ENCODE results near the gene TM9SF4.
"Not testable (repeated sequence)": the region's sequence is repeated elsewhere in the genome, so short reads cannot be mapped to it uniquely, and the experiment has no call there.

Gene TM9SF4

GRCh38 chr20:32191873-32192272 is 82.4 kb downstream of the TM9SF4 start:
- no peak for DNase-seq

GRCh38 chr20:32192698-32193097 is 83.2 kb downstream of the TM9SF4 start:
- DNase-seq: no peak

GRCh38 chr20:32193336-32193735 is 83.8 kb downstream of the TM9SF4 start:
- not testable (repeated sequence) for DNase-seq

- DNase-seq: no peak
Measured at GRCh38 chr20:32193996-32194395, 84.5 kb downstream of the TM9SF4 start.

DNA sequence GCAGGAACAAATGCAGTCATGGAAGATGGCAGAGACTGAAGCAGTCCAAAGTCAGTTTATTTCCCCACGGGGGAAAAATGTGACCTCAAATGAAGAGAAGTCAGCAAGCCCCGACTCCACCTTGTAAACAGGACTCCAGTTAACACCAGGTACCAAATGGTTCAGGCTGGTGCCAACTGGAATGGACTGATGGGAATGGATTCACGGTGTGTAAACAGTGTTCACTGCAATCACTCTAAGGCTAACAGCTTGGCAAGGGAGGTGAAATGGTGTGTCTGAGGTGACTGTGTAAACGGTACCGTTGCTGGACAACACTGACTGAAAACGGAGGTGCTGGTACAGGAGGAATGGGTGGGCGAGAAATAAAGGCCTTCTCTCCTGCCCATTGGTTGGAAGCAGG is 86.1 kb downstream of the TM9SF4 start:
- no peak for DNase-seq

GRCh38 chr20:32196613-32197012 is 87.1 kb downstream of the TM9SF4 start:
- DNase-seq: not testable (repeated sequence)

DNA sequence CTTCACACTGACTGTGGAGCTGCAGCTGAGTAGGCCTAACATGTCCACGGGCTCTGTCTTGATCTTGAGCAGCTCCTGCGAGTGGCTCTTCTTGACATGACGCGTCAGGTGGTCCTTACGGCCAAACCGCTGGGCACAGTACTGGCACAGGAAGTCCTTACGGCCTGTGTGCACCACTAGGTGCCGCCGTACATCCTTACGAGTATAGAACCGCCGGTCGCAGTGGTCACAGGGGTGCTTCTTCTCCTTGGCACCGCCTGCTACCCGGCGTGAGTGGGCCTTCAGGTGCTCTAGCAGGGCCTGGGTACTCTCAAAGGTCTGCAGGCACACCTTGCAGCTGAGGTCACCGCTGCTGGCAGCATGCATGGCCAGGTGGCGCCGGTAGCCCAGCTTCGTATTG is 87.6 kb downstream of the TM9SF4 start:
- not testable (repeated sequence) for DNase-seq

GRCh38 chr20:32199006-32199405 is 89.5 kb downstream of the TM9SF4 start:
- no peak for DNase-seq

DNA sequence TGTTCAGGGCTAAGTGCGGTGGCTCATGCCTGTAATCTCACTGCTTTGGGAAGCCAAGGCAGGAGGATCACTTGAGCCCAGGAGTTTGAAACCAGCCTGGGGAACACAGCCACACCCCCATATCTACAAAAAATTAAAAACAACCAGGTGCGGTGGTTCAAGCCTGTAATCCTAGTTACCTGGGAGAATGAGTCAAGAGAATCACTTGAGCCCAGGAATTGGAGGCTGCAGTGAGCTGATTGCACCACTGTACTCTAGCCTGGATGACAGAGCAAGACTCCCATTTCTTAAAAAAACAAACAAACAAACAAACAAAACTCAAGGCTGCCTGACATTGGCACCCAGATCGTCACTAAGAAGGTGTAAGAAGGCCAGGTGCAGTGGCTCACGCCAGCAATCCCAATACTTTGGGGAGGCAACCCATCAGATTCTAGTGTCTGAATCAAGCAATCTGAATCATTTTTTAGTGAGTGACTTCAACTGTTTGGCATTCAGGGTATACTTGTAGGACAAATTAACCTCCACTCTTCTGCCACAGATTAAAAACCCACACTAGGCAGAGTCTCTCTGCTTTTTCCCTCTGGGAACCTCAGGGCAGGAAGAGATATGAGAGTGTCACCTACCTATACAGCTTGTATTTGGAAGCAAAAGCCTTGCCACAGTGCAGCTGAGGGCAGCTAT is 91.9 kb downstream of the TM9SF4 start:
- no peak for DNase-seq

- no peak for DNase-seq
Measured at GRCh38 chr20:32201977-32202363, 92.5 kb downstream of the TM9SF4 start.

DNA sequence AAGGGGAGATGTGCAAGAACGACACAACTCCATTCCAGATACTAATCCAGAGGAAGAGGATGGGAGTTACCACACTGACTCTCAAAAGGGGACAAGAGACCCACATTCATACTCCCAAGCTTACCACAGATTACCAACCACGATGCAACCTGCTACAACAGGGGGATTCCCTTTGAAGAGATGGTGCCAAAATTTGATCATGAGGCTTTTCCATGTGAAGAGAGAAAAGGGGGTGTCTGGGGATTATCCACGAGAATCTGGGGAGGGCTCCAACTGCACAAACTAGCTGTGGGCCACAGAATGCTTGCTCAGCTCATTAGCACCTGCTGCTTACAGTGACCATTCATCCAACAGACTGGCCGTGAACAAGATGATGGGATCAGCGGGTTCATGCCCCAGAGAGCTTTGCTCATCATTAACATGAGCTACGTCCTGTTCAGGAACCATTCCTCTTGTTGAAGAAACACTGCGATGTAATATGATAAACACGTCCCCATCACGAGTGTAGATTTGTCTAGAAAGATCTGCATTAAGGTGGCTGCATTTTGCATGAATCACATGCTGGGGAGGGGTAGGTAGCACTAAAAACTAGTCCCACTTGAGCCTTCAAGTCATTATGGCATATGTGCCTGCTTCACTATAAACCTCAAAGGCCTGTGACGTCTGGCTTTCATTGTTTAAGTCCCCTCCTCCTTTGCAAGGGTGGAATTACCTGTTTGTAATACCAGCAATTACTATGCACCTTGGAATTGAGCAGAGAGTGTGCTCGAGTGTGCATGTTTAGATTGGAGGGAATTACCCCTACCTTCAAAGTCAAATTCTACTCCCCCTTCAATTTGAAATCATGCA is 94.1 kb downstream of the TM9SF4 start:
- DNase-seq: no peak

DNA sequence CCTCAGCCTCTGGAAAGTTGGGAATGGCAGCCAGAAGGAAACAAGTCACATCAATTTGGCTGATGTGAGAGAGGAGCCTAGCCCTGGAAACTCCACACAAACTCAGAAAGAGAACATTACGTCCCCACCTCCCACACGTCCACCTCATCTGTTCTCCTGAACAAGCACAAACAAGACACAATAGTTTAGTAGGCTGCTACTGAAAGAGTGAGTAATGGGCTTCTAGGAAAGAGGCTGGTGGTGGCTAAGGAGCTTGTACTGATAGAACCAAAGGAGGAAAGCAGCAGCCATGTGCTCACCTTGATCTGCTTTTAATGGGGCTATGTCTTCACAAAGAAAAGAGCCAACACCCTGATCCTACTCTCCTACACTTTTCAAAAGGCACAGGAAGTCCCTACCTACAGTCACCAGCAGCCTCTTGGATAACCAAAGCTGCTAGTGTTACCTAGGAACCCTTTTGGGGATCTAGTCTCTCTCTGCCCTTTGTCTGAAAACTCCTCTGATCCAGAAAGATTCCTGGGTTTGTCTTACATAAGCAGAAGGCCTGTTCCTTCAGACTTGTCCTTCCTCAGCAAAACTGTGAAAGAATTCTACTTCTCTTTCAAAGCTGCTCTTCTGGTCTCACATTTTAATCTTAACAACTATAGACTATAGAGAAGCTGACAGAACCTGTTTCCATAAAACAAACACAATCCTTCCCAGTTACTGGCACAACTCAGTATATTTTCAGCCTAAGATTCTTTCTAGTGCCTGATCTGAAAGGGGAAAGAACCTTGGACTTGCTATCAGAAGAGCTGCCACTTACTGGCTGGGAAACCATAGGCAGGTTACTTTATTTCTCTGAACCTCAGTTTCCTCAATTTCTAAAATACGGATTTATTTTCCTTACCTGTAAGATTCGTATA is 94.9 kb downstream of the TM9SF4 start:
- DNase-seq: no peak

DNA sequence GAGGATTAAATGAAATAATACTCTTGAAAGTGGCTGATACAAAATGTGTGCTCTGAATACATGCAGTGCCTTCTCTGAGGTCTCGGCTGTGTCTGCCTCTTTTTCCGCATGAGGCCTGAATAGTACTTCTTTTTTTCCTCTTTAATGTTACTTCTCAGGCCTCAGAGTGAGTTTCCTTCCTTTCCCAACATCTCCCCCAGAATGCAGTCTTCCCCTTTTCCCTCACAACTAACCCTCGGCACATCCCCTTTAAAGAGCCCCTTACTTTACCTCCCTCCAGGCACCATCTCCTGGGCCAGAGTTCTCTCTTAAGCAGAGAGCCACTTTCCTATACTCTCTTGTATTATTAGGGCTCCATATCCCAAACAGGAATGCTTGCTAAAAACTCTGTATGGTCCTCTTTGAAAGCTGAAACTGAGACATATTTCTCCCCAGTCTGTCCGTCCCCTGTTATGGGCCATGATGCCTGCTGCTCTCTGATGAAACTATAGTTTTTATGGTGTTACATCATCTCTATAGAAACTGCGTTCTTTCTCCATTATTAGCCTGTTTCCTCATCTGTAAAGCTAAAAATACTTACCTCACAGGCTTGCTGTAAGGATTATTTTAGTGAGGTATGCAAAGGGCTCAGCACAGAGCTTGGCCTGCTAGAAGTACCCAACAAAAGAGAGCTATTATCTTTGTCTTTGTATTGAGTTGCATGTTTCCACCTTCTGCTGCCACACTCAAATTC is 95.8 kb downstream of the TM9SF4 start:
- no peak for DNase-seq

GRCh38 chr20:32205843-32206759 is 96.6 kb downstream of the TM9SF4 start:
- DNase-seq: no peak

DNA sequence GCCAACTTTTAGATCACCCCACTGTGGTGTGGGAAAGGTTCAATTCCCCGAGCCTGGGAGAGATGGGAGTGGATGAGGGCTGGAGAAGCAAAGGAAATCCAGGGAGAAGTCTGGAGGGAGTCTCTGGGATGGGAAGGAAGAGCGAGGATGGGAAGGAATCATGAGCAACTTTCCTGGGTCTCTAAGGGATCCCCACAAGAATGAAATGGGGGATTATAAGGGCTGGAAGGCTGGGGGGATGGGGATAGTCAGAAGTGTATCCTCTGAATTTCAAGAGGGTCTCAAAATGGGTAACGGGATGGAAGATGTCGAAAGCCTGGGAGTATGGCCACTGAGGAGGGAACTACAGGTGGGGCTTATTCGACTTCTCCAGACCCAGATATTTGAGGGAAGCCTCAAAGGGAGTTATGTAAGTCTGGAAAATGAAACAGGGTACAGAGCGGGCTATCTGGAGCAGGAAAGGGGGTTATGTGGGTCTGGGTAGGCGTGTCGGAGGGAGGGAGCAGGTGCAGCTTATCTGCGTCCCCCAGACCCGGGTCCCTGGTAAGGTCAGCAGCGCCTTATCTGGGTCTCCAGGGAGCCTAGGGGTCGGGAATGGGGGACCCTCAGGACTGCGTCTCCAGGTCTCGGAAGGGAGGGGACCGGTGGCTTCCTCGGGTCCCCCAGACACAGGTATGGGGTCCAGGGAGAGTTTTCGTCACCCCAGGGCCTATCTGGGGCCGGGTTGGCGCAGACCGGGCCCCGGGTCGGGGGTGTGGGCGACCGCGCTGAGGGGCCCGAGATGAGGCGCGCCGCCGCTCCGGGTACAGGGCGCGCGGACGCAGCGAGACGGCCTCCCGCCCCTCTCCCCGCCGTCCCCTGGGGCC is 97.5 kb downstream of the TM9SF4 start:
- DNase-seq: no peak

DNA sequence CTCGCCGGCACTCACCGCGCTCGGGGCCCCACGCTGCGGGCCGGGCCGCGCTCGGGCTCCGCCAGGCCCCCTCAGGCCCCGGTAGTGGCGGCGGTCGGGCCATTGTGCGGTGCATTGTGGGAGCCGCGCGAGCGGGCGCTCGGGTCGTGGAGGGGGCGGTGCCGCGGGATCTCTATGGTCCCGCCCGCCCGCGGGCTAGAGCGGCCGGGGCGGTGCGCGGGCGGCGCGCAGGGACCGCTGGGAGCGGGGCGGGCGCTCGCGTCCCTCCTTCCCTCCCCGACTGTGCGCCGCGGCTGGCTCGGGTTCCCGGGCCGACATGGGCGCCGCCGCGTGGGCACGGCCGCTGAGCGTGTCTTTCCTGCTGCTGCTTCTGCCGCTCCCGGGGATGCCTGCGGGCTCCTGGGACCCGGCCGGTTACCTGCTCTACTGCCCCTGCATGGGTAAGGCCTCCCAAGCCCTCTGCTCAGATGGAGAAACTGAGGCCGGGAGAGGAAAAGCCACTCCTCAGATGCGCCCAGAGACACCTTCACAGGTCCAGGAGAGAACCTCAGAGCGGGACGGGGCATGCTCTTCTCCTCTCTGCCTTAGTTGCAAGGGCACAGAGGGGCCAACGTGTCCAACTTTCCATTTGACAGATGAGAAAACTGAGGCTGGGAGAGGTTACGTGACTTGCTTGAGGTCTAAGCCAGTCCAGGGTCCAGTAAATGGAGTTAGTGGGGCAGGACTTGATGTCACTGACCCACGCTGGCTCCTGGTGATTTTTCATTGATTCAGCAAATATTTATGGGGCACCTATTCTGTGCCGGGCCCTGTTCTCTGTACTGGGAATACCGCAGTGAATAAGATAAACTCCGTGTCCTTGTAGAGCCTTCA is 98.3 kb downstream of the TM9SF4 start, which contains the start of the genes PLAGL2 and POFUT1:
TSS of gene PLAGL2 (minus strand) at position 118 of the 873 bp plus-strand sequence. CDS start 5,565 bp downstream, outside the sequence.
TSS of gene POFUT1 (plus strand) at position 255 of the 873 bp plus-strand sequence. CDS start at position 317, 62 bp downstream.
- DNase-seq: peak; percentile 85

DNA sequence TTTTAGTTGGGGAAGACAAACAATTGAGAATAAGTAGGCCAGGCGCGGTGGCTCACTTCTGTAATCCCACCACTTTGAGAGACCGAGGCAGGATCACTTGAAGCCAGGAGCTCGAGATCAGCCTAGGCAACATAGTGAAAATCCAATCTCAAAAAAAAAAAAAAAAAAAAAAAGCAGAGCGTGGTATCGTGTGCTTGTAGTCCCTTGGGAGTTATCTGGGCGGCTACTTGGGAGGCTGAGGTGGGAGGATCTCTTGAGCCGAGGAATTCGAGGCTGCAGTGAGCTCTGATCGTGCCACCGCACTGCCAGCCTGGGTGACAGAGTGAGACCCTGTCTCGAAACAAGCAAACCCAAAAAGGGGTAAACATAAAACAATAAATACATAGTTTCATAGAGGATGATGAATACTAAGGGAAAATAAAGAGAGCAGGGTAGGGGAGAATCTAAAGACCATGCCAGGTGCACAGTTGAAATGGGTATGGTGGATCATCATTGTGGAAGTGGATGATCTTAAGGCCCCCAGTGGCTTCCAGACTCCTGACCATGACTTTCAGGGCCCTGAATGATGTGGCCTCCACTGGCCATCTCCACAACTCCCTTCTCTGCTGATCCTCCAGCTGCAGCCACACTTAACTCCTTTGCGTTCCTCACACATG is 99.1 kb downstream of the TM9SF4 start:
- DNase-seq: no peak

- DNase-seq: no peak
Measured at GRCh38 chr20:32209850-32210605, 100.5 kb downstream of the TM9SF4 start.

All from activated CD4-positive, alpha-beta T cell treated with anti-CD3 and anti-CD28 coated beads, Interleukin-2, amount 50 U/mL, for 1 hour (primary cell).